ENCODE results near the gene UTS2R. TPM values are rescaled to one million over a fixed set of nuclear protein-coding genes. Genes with fewer than 3 reads are reported as not detected.
"Not testable (repeated sequence)": the region's sequence is repeated elsewhere in the genome, so short reads cannot be mapped to it uniquely, and the experiment has no call there.

Gene UTS2R
- total RNA-seq, 1 donor from 2014 or later = not detected

DNA sequence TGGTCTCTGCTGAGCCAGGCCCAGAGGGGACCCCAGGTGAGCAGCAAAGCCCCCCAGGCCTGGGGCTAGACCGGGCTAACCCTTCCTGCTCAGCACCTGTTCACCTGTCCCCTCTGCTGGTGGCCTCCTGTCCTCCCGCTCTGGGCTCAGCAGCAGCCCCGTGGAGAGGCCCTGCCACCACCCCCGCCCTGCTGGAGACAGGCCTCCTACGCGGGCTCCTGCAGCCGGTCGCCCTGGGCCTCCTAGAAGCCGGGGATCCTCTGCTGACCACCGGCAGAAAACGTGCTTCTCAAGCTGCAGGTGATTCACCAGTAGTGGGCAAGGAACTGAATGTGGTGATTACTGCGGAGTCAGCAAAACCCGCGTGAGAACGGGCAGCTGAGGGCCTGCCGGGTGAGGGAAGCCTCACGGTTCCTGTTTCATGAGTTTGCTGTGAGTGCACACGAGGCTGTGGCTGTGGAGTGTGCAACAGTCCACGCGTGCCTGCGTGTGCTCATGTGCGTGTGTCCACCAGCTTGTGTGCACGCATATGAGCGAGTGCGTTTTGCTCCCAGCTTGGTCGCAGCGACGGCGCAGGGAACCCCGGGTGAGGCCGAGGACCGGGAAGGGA is 38.8 kb upstream of the UTS2R start:
- intact Hi-C loops (cut with DNase I) = no loop called here
- DNase-seq (ENCODE audit: low spot score) = peak; percentile 76
- peak; percentile 38 for ATAC-seq

DNA sequence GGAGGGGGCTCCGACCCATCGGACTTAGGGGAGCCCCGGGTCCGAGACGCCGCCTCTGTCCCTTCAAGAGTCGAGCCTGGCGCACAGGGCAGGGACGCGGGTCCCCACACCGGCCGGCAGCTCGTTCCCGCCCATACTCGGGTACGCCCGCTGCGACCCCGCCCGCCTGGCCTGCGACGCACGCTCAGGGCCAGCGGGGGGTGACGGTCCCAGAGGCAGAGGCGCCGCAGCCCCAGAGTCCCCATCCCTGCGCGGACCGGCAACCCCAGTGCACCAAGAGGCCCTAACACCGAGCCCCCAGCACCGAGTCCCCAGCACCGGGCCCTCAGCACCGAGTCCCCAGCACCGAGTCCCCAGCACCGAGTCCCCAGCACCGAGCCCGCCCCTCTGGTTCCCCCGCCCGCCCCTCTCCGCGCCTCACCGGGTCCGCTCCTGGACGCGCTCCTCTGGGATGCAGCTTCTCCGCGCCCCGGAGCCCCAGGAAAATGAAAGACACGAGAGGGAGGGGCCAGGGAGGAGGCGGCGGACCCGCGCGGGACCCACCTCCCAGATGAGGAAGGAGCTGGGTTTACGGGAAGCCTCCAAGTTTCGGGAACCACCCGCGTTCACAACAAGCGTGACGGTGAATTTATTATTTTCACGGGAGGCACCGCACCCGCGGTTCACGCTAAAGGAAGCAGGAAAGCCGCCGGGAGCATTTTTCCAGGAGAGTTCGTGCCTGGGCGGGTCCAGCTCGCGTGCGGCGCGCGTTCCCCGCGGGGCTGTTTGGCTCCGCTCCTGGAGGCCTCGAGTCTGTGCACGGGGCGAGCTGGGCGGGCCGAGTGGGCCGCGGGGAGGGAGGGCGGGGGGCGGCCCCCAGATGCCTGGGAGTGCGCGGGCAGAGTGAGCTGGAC is 38.0 kb upstream of the UTS2R start, which contains the start of gene SECTM1:
TSS of gene SECTM1 (minus strand) at position 488 of the 893 bp plus-strand sequence. CDS start 6,526 bp downstream, outside the sequence.
- DNase-seq (ENCODE audit: low spot score) = peak; percentile 86
- ATAC-seq = peak; percentile 78
- intact Hi-C loops (cut with DNase I) = no loop called here

- DNase-seq (ENCODE audit: low spot score) (no peak), ATAC-seq (no peak)
- intact Hi-C loops (cut with DNase I) = no loop called here
These were observed 37.4 kb upstream of the UTS2R start for GRCh38 chr17:82334204-82334621.

- intact Hi-C loops (cut with DNase I) = no loop called here
- ATAC-seq (peak; percentile 2), DNase-seq (ENCODE audit: low spot score) (no peak)
These were observed 36.8 kb upstream of the UTS2R start for GRCh38 chr17:82334622-82335394.

GRCh38 chr17:82338858-82339633 is 32.5 kb upstream of the UTS2R start:
- peak; percentile 85 for ATAC-seq
- no peak for DNase-seq (ENCODE audit: low spot score)
- intact Hi-C loops (cut with DNase I) = no loop called here

DNA sequence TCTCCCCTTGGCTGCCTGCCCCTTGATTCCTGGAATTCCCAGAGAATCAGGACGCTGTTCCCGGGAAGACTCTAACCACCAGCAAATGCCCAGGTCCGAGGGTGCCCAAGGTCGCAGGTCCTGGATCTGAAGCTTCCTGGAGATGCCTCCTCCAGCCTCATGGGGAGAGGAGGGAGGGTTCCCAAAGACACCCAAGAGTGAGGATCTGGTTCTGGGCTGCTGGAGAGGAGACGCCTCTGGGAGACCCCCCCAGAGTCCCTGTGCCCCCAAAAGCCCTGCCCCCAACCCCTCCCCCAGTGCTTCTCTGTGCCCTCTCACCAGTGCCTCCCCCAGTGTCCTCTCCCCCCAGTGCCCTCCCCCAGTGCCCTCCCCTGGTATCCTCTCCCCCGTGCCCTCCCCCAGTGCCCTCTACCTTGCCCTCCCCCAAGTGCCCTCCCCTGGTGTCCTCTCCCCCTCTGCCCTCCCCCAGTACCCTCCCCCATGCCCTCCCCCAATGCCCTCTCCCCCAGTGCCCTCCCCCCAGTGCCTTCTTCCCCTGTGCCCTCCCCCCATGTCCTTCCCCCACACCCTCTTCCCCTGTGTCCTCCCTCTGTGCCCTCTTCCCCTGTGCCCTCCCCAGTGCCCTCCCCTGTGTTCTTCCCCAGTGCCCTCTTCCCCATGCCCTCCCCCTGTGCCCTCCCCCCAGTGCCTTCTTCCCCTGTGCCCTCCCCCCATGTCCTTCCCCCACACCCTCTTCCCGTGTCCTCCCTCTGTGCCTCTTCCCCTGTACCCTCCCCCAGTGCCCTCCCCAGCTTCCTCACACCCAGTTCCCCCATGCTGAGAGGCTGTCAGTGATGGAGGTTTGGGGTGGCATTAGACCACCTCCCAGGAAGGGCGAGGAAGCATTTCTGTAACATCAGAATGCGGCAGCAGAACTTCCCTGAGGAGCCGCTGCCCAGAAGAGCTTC is 31.7 kb upstream of the UTS2R start:
- ATAC-seq (no peak), DNase-seq (ENCODE audit: low spot score) (no peak)
- intact Hi-C loops (cut with DNase I) = no loop called here

DNA sequence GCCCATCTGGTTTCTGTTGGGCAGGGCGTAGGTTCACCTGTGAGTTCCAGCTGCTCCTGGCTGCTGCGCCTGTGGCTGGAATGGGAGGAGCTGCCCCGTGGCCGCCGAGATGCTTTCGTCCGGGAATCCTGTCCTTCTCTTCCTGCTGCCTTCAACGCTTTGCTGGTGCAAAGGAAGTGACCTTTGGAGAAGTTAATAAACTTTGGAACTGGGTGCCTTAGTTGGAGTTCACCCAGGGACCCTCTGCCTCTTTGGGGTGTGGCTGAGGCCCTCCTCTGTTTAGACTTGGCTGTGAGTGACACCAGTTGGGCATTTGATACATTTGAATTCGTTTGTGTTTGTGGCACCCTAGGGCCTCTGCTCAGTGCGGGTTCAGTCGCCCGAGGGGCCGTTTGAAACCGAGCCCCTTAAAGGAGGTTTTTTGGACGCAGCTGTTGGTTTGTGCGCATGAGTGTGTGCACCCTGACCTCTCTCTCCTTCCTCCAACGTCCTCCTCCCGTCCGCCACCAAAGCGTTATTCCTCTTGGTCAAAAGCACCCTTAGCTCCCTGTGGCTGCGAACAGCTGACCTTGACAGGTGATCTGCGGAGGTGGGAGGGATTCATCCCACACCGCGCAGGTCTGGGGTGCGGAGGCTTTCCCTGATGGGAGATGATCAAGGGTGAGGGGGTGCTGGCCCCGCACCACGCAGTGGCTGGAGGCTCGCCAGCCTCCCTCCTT is 29.0 kb upstream of the UTS2R start:
- intact Hi-C loops (cut with DNase I) = no loop called here
- ATAC-seq (no peak), DNase-seq (ENCODE audit: low spot score) (no peak)

- no peak for DNase-seq (ENCODE audit: low spot score)
- intact Hi-C loops (cut with DNase I) = no loop called here
- no peak for ATAC-seq
These were observed 28.0 kb upstream of the UTS2R start for GRCh38 chr17:82343560-82343959.

- intact Hi-C loops (cut with DNase I) = no loop called here
- DNase-seq (ENCODE audit: low spot score) (no peak), ATAC-seq (no peak)
These were observed 27.2 kb upstream of the UTS2R start for GRCh38 chr17:82344175-82344907.

DNA sequence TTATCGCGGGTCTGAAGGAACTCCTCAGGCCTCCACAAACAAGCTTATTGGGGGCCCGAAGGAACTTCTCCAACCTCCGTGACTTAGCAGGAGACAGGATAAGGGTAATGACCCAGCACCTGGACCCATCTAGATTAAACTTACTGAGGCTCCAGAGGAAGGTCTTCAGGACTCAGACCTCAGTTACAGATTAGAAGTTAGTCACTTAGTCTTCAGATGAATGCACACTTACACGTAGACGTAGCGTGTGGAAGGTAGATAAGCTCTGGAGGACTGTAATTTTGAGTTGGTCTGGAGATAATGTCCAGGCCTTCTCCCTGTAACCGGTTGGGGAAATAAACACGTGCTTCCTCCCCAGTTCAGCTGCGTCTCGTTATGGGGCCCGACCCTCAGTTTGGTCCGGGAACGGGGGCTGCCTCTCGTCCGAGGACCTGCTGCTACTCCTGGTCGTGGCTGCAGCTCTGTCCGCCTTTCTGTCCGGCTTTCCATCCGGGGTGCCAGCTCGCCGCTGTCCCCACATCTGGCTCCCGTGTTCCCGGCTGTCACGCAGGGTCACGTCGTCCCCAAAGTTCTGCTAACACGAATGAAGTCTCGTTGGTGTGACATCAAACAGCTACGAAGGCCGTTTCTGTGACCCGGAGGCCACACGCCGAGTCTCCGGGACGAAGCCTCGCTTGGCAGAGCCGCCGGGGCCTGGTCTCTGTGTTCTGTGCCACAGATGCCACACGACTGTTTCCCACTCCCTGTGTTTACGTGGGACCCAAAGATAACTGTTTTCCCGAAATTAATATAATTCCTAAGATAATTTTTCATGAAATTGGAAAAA is 26.2 kb upstream of the UTS2R start:
- intact Hi-C loops (cut with DNase I) = no loop called here
- ATAC-seq (no peak), DNase-seq (ENCODE audit: low spot score) (no peak)

DNA sequence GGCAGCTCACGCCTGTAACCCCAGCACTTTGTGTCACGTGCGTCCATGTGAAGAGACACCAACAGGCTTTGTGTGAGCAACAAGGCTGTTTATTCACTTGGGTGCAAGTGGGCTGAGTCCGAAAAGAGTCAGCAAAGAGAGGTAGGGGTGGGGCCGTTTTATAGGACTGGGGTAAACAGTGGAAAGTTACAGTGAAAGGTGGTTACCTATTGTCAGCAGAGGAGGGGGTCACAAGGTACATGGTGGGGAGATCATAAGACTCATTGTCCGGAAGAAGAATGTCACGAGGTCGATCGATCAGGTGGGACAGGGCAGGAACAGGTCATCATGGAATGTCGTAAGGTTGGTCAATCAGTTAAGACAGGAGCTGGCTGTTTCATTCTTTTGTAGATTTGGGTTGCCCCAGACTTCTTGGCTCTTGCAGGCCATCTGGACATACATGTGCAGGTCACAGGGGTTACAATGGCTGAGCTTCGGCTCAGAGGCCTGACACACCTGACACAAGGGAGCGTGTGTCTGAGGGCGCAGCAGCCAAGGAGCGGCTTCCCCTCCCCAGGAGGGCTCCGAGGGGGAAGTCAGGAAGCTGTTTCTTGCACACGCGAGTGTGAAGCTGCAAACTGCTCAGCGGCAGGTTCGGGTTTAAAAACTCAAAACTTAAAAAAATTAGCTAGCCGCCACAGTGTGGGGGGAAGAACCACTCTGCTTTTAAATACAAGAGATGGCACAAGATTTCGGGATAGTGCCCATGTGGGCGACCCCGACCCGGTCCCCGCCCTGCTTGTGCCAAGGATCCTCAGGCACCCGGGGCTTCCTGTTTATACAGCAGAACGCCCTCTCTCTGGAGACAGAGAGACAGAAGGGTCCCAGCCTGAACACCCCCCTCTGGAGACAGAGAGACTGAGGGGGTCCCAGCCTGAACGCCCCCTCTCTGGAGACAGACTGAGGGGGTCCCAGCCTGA is 24.9 kb upstream of the UTS2R start:
- intact Hi-C loops (cut with DNase I) = no loop called here
- DNase-seq (ENCODE audit: low spot score) (no peak), ATAC-seq (no peak)

GRCh38 chr17:82347994-82348393 is 23.6 kb upstream of the UTS2R start:
- intact Hi-C loops (cut with DNase I); DNase-seq (ENCODE audit: low spot score); ATAC-seq: not testable (repeated sequence)

DNA sequence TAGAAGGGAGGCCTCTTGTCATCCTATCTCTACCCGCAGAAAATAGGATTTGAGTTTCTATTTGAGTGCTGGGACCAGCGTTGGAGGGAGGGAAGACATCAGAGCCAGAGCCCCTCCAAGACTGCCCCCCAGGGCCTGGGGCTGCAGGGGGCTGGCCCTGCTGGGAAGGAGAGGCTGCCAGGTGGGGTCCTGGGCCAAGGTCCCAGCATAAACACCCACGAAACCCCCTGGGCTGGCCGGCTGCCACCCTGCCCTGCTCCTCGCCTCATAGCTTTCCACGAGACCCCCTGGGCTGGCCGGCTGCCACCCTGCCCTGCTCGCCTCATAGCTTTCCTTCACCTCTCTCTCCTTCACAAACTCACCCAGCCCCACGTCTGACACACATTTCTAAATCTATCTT is 23.1 kb upstream of the UTS2R start:
- no peak for ATAC-seq
- intact Hi-C loops (cut with DNase I) = no loop called here
- no peak for DNase-seq (ENCODE audit: low spot score)

GRCh38 chr17:82348866-82349265 is 22.7 kb upstream of the UTS2R start:
- no peak for DNase-seq (ENCODE audit: low spot score)
- intact Hi-C loops (cut with DNase I) = no loop called here
- ATAC-seq = no peak

- intact Hi-C loops (cut with DNase I) = no loop called here
- ATAC-seq (peak; percentile 44), DNase-seq (ENCODE audit: low spot score) (no peak)
These were observed 22.3 kb upstream of the UTS2R start for GRCh38 chr17:82349287-82349701.

Data from sciatic nerve (tissue), 2 donors.